GM19238 (cell line): ENCODE measurements around the gene ST3GAL4.
"Not testable (repeated sequence)": the region's sequence is repeated elsewhere in the genome, so short reads cannot be mapped to it uniquely, and the experiment has no call there.

ENCODE experiments used
- DNase-seq: peaks from one replicate; pipeline ENCODE4 v3.0.0; 2011; ENCODE audit warnings: low spot score; ENCODE audit not compliant: insufficient read length

ST3GAL4 gene

DNA sequence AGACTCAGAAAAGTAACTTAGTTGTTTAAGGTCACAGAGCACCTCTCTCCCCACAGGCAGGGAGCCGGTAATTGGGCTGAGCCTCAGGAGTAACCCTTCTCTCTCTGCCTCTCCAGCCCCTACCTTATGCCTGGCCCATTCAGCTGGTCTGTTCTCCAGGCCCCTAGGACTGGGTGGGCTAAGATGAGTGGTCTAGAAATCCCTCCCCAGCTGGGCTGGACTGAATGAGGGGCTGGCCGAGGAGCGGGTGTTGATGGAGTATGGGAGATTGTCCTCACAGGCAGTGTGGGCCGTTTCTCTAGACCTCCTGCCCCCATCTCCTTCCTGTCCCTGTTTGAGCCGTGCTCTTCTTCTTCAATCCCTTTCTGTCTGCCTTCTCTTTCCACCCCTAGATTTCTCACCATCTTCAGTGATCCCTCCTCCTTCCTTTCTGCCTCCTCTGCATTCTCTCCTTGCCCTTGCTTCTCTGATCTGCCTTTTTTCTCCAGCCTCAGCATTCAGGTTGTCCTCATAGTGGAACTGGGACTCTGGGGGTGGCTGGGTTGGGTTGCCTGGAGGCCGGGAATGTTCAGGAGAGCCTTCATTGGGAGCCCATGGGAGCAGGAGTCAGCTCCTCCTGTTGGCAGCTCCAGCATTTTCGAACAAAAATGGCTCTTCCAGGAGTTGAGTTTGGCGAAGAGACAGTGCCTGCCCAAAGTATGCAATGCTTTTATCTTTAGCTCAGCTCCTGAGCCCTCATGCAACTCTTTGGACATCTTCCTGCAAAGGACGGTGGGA lies 7.6 kb downstream of the ST3GAL4 start:
- no peak for DNase-seq

DNA sequence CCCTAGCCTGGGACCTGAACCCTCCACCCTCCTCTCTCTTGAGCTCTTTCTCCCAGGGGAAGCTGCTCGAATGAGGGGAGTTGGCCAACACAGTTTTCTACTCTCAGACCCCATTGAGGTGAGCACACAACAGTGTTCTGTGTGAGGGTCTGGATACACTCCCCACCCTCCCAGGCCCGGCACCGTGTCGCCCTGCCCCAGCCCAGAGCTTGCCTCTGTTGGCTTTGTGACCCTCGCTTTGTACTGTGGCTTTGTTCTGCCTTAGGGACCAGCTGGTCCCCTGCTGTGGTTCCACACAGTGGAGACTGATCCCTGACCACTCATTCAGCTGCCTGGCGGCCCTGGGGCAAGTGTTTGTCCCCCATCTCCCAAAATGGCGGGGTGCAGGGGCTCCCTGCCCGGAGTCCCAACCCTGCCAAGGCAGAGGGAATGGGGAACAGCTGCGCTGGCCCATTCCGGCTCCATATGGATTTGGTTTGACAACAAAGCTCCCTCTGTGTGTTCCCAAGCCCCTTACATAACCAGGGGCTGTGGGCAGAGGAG lies 8.3 kb downstream of the ST3GAL4 start:
- DNase-seq = no peak

DNA sequence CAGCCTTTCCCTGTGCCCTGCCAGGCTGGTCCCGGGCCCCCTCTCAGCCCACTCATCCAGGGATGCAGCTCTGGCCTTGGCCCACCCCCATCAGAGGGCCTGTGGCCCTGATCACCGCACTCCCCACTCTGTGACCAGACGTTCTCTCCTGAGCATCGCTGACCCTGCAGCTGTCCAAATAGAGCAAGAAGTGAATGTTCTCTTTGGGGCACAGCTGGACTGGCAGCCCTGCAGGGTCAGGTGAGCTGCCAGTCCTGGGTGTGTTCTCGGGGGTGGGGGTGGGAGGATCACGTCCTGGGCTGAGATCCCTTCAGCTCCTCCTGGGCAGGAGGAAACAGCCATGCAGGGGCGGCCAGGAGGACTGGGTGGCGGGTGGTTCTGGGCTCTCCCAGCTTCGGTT lies 9.2 kb downstream of the ST3GAL4 start:
- not testable (repeated sequence) for DNase-seq

DNA sequence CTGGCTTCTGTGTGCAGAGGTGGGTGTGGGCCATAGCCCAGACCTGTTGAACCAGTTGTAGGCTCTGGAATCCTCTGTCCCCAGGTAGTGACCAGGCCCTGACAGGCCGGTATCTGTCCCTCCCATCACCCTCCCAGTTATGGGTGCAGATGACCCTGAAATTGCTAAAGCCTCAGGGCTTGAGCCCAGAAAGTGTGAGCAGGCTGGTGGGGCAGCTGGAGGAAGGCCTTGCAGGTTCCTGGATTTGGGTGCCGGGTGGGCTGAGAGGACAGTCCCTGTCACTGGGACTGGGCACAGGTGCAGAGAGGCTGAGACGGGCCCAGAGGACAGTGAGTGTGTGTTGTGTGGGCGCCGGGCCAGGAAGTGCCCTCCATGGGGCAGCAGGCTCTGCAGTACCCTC lies 10.0 kb downstream of the ST3GAL4 start:
- DNase-seq = not testable (repeated sequence)

DNA sequence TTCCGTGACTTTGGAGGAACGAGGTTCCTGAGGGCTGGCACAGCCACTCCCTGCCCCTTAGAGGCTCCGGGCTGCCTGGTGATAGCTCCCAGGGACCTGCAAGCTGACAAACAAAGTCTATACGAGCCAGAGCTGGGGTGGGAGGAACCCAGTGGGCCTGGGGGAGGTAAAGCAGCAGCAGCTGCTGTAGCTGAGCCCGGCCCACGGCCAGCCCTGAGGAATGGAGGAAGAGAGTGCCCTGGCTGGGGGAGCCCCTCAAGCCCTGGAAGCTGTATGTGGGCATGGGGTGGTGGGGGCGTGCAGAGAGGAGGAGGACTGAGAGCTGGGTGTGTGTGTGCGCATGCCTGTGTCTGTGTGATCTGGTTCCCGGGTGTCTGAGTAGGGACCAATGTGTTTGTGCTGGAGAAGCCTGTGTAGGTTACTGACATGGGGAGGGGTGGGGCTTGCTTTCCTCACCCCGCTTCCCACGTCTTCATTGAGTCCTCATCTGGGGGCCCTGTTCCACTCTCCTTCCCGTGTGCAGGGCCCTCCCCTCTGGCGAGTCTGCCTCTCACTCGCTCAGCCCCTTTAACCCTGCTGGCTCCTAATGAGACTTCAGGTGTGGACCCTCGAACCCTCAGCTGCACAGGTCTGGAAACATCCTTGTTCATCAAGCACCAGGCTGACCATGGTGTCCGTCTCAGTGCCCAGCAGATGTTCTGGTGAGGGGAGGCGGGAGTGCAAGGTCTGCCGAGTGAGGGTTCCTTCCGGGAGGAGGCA lies 10.8 kb downstream of the ST3GAL4 start:
- DNase-seq = no peak

DNA sequence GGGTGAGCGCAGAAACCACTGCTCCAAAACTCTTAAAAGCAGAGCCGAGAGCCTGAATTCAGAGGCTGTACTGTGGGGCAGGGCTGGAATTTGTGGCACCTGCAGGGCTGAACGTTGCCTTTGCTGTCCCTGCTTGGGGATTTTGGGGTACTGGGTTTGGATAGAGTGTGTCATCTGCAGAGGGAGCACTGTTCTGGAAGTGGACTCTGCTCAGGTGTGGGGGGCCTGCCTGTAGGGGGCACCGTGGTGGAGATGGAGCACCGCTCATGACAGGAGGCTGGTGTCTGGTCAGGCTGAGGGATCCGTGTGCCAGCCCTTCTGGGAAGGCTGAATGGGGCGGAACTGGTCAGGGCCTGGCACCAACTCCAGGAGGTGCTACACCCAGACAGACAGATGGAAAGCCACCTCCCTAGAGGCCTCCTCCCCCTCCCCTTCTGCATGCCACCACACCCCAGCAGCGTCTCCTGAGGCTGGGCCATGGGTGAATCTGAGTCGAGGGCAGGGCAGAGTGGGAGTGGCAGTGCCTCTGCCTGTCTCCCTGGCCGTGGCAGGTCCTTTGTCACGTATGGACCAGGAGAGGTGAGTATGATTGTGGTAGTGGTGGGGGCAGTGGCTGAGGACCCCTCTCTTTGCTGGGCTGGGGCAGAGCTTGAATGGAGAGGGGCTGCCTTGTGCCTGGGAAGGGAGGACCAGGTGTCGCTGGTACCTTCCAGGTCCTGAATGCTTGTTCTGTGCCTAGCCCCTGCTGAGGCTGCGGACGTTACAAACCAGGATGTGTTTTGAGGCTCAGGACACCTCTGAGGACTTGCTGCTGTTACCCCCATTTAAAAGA lies 11.6 kb downstream of the ST3GAL4 start:
- not testable (repeated sequence) for DNase-seq

DNA sequence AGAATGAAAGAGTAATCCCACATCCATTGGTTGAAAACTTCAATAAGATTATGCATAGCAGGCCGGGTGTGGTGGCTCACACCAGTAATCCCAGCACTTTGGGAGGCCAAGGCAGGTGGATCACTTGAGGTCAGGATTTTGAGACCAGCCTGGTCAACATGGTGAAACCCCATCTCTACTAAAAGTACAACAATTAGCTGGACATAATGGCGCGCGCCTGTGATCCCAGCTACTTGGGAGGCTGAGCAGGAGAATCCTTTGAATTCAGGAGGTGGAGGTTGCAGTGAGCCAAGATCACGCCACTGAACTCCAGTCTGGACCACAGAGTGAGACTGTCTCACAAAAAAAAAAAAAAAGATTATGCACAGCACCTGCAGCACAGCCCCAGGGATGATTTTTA lies 12.3 kb downstream of the ST3GAL4 start:
- DNase-seq = not testable (repeated sequence)

DNA sequence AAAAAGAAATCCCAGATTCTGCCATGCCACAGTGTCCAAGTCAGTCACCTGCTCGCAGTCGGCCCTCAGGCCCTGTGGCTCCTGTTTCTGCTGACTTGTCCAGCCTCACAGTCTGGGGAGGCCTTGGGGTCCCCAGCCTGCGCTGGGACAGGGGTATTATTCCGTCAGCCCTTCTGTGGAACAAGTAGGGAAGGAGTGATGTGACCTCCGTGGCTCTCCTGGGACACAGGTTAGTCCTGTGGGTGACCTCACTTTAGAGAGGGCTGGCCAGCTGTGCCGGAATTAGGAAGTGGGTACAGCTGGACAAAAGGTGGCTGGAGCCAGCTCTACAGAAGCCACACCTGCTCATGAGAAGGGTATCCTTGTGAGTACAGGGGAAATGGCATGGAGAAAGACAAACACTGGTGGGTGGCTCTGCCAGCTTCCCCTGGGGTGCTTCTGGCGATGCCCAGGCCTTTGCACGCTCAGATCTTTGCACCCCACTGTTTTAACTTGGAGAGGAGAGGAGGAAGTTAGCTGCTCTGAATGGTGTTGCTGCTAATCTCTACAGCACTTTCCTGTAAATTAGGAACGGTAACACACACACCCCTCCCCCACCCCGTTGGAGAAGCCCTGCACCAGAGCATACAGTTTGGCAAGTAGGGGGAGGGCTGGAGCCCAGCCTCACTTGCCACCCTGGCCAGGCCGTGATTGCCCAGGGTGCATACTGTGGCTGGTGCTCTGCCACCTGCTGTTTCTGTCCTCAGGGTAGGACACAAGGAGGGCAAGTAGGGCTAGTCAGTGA lies 13.0 kb downstream of the ST3GAL4 start:
- not testable (repeated sequence) for DNase-seq

DNA sequence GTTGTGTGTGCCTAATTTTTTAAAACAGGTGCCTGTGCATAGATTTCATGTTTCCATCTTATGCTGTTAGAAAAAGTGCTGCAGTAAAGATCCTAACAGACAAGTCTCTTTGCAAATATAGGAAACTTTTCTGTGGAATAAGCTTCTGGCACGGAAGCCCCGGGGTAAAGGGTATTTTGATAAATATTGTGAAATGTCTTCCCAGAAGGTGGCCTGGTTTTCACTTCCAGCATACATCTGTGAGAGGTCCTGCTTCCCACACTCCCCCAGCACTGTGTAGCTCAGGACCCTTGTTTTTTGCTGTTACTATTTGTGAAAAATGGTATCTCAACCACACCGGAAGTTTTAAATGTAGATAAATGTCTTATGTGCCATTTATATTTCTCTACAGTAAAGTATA lies 14.5 kb downstream of the ST3GAL4 start:
- no peak for DNase-seq

DNA sequence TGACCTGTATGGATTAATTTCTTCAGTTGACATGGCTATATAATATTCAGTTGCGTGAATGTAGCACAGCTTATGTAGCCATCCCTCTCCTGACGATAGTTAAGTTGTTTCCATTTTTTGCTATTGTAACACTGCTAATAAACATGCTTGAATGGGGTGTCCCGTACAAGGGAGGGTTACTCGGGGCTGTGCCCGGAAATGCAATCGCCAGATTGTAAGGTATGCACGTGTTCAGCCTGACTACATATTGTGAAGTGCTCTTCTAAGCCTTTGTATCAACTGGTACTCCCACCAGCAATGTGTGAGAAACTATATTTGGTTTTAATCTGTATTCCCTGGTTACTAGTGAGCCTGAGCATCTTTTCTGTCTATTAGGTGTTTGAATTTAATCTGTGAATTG lies 16.1 kb downstream of the ST3GAL4 start:
- DNase-seq = no peak

DNA sequence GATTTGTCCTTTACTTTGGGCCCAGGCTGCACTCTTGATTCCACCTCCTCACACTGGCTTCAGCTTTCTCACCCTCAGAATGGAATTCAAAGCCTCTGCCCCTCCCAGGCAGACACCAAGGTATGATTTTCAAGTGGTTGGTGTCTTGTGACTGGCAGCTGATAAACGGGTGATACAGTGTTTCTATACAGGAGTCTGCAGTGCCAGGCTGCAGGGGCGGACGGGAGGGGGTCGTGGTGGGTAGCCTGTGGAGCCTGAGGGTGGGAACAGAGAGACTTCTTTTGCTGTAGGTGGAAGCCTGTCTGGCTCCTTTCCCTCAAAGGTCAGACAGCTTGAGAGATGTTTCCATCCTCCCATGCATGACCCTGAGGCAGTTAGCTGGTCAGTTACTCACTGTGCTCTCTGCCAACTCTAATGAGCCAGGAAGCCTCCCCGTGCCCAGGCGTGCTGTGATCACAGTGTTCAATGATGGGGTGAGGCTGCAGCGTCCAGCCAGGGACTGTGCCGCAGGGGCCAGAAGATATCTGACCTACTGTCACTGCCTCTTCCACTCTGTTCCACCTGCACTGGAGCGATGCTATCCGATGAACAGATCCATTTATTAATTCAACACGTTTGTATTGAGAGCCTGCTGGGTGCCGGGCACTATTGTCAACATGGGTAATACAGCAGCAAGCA lies 18.0 kb downstream of the ST3GAL4 start:
- DNase-seq = not testable (repeated sequence)

DNA sequence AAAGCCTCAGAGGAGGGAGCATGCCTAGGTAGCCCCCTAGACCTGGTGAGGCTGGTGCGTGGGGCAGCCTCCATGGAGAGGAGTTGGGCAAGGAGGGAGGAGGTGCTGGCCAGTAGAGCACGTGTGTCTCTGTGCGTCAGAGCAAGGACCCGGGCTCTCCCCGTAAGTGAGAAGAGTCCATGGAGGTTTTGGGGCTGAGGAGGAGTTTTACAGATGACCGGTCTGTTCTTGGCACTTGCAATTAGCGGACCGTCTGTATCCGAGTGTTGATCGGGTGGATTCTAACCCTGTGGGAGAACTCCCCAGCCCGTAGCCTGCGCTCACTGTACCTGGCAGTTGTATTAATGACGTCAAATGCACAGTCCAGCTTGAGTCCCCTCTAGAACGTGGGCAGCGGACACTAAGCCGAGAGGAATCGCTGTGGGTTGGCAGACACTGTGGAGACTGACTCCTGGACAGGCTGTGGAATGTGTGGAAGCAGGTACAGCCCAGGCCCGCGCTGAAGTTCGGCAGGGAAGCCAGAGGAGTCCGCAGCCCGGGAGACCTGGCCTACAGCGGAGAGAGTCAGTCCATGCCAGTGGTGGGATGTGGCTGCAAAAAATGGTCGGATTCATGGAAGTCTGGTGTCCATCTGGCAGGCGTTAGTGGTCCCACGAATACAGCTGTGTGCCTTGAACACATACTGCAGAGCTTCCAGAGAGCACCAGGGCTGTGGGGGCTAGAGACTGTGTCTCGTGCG lies 19.2 kb downstream of the ST3GAL4 start:
- DNase-seq = not testable (repeated sequence)

DNA sequence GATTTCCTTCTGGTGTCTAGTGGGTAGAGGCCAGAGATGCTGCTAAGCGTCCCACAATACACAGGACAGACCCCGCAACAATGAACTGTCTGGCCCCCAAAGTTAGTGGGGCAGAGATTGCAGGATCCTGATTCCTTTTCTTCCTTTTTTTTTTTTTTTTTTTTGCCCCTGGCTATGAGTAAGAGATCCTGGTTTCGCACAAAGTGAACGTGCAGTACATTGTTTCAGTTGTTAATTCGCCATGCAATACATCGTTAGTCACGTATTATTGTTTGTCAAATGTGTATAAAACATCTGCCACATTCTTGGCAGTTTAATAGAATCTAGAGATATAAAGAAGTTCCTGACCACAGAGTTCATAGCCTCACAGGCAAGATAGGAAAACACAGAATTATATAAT lies 20.2 kb downstream of the ST3GAL4 start:
- no peak for DNase-seq

DNA sequence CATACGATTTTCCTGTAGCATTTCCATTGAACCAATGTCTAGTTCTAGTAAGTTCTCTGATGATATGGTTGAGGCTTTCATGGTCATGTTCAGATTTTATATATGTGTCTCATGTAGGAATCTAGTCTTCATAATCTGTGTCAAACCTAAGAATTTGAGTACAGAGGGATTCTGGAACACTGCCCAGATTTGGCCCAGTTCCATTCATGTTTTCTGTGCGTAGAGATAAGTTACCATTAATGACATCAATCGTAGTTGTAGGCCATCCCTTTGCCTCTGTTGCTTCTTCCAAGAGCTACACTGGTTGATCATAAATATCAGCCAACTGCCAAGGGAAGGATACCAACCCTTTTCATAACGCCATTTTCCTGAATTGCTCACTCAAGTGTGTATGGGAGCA lies 23.3 kb downstream of the ST3GAL4 start:
- no peak for DNase-seq

DNA sequence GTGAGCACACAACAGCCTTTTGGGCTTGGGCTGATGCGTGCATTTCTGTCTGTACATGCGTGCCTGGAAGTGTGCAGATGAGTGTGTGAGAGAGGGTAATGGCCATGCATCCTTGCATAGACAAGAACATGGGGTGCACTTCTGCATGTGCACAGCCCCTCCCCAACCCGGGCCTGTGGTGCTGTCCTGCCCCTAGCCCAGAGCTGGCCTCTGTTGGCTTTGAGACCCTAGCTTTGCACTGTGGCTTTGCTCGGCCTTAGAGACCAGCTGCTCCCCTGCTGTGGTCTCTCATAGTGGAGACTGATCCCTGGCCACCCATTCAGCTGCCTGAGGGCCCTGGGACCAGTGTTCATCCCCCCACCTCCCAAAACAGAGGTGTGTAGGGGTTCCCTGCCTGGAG lies 25.4 kb downstream of the ST3GAL4 start:
- DNase-seq = no peak

DNA sequence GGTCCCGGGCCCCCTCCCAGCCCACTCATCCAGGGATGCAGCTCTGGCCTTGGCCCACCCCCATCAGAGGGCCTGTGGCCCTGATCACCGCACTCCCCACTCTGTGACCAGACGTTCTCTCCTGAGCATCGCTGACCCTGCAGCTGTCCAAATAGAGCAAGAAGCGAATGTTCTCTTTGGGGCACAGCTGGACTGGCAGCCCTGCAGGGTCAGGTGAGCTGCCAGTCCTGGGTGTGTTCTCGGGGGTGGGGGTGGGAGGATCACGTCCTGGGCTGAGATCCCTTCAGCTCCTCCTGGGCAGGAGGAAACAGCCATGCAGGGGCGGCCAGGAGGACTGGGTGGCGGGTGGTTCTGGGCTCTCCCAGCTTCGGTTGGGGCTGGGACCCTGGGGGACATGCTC lies 26.5 kb downstream of the ST3GAL4 start:
- DNase-seq = not testable (repeated sequence)

DNA sequence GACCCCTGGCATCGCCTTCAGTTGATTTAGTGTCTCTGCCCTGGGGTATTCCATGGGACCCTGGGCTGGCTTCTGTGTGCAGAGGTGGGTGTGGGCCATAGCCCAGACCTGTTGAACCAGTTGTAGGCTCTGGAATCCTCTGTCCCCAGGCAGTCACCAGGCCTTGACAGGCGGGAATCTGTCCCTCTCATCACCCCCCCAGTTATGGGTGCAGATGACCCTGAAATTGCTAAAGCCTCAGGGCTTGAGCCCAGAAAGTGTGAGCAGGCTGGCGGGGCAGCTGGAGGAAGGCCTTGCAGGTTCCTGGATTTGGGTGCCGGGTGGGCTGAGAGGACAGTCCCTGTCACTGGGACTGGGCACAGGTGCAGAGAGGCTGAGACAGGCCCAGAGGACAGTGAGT lies 27.2 kb downstream of the ST3GAL4 start:
- not testable (repeated sequence) for DNase-seq

DNA sequence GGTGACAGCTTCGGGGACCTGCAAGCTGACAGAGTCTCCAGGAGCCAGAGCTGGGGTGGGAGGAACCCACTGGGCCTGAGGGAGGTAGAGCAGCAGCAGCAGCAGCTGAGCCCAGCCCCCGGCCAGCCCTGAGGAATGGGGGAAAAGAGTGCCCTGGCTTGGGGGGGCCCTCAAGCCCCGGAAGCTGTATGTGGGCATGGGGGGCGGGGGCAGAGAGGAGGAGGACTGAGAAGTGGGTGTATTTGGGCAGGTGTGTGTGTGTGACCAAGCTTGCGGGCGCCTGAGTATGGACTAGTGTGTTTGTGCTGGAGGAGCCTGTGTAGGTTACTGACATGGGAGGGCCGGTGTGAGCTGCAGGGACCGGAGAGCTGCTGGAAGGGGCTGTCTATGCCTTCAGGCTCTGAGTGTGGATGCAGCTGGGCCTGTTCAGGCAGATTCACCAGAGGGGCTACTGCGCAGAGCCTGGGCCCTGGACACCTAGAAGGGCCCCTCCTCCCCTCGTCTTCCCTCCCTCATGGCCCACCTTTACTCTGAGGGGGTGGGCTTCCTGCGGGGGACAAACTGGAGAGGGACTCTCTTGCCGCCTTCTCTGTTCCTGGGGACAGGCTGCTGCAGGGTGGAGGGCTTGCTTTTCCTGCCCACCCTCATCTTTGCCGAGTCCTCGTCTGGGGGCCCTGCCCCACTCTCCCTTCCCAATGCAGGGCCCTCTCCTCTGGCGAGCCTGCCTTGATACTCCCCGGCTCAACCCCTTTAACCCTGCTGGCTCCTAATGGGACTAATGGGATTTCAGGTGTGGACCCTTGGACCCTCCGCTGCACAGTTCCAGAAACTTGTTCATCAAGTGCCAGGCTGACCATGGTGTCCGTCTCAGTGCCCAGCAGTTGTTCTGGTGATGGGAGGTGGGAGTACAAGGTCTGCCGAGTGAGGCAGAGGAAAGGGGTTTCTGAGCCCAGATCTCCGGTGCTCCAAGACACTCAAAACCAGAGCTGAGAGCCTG lies 28.2 kb downstream of the ST3GAL4 start:
- no peak for DNase-seq
